DND-41 (cell line): ENCODE results near the gene MEPE.
A peak's percentile ranks its signal among the peaks of the same experiment; 100 is the strongest.
"Not testable (repeated sequence)": the region's sequence is repeated elsewhere in the genome, so short reads cannot be mapped to it uniquely, and the experiment has no call there.

ENCODE experiments used
- ATAC-seq: fragments of 200-7000 bp; cut with Tn5 transposase; 3 replicates; pipeline ENCODE4 v1.9.1; 2021; ENCODE audit warnings: low read depth; ENCODE audit not compliant: insufficient read depth
- DNase-seq: peaks from one replicate; pipeline ENCODE4 v3.0.0-alpha.2; 2020
- H2AFZ ChIP-seq: 2 replicates; pipeline ENCODE4 v1.6.0; 2012; ENCODE audit warnings: low read depth, low read length
- H3K27ac ChIP-seq: 2 replicates; pipeline ENCODE4 v1.5.1; 2012; ENCODE audit warnings: low read length, inconsistent platforms
- H3K27me3 ChIP-seq: fragments of 200-600 bp; sonication (generic); 2 replicates; pipeline ENCODE4 v1.6.0; 2012; ENCODE audit warnings: low read length, mild to moderate bottlenecking, inconsistent platforms; ENCODE audit not compliant: insufficient read depth, poor library complexity
- H3K36me3 ChIP-seq: 2 replicates; pipeline ENCODE4 v1.5.1; 2012; ENCODE audit warnings: low read length, inconsistent platforms; ENCODE audit not compliant: insufficient read depth
- H3K4me1 ChIP-seq: 2 replicates; pipeline ENCODE4 v1.5.1; 2012; ENCODE audit warnings: mild to moderate bottlenecking, low read length; ENCODE audit not compliant: insufficient read depth
- H3K4me2 ChIP-seq: 2 replicates; pipeline ENCODE4 v1.6.0; 2012; ENCODE audit warnings: mild to moderate bottlenecking, moderate library complexity, low read length, inconsistent platforms; ENCODE audit not compliant: insufficient read depth
- H3K4me3 ChIP-seq, 2 experiments: fragments of 200-600 bp in 1 of 2; shearing (Covaris generic) in 1 of 2; 2 replicates each; pipeline ENCODE4 v1.5.1; 2012 to 2016; ENCODE audit warnings: inconsistent platforms in 2 of 2, low read length in 2 of 2, mild to moderate bottlenecking in 2 of 2, low read depth in 1 of 2, moderate library complexity in 1 of 2
- H3K79me2 ChIP-seq: 2 replicates; pipeline ENCODE4 v1.6.0; 2012; ENCODE audit warnings: low read length, inconsistent platforms; ENCODE audit not compliant: insufficient read depth
- H3K9ac ChIP-seq: 2 replicates; pipeline ENCODE4 v1.6.0; 2012; ENCODE audit warnings: low read depth, mild to moderate bottlenecking, inconsistent platforms, low read length, moderate library complexity
- H3K9me3 ChIP-seq: 2 replicates; pipeline ENCODE4 v1.5.1; 2012; ENCODE audit warnings: low read length, moderate library complexity, mild to moderate bottlenecking, inconsistent platforms; ENCODE audit not compliant: insufficient read depth, severe bottlenecking
- H4K20me1 ChIP-seq: 2 replicates; pipeline ENCODE4 v1.6.0; 2012; ENCODE audit warnings: low read length; ENCODE audit not compliant: insufficient read depth
- EZH2 ChIP-seq: IDR thresholded peaks from 3 replicates; pipeline ENCODE4 v1.6.1; 2012; ENCODE audit warnings: borderline replicate concordance, low read depth, mild to moderate bottlenecking, moderate library complexity, low read length, inconsistent platforms; ENCODE audit not compliant: severe bottlenecking
- TF ChIP-seq, protein P1 (sequence below): IDR thresholded peaks from 2 replicates; pipeline ENCODE4 v1.5.1; 2012; ENCODE audit warnings: borderline replicate concordance, low read length, moderate library complexity, mild to moderate bottlenecking; ENCODE audit not compliant: poor library complexity, severe bottlenecking; ENCODE audit errors: extremely low read depth

MEPE gene

GRCh38 chr4:87884976-87885549 lies 52.3 kb downstream of the MEPE start:
- Histone ChIP-seq H3K9me3 (no peaks in the 10 kb centered on the region), H3K27me3 (peaks cover 5% of the 10 kb centered on the region), H3K4me3 (no peak overlapping the region), H2AFZ (no peak overlapping the region), H3K9ac (no peak overlapping the region), H3K27ac (no peak overlapping the region), H3K36me3 (no peaks in the 10 kb centered on the region), H3K4me2 (no peak overlapping the region), H4K20me1 (no peaks in the 10 kb centered on the region), H3K79me2 (no peaks in the 10 kb centered on the region), H3K4me1 (no peaks in the 10 kb centered on the region)
- no peak for DNase-seq
- TF ChIP-seq, protein P1, sequence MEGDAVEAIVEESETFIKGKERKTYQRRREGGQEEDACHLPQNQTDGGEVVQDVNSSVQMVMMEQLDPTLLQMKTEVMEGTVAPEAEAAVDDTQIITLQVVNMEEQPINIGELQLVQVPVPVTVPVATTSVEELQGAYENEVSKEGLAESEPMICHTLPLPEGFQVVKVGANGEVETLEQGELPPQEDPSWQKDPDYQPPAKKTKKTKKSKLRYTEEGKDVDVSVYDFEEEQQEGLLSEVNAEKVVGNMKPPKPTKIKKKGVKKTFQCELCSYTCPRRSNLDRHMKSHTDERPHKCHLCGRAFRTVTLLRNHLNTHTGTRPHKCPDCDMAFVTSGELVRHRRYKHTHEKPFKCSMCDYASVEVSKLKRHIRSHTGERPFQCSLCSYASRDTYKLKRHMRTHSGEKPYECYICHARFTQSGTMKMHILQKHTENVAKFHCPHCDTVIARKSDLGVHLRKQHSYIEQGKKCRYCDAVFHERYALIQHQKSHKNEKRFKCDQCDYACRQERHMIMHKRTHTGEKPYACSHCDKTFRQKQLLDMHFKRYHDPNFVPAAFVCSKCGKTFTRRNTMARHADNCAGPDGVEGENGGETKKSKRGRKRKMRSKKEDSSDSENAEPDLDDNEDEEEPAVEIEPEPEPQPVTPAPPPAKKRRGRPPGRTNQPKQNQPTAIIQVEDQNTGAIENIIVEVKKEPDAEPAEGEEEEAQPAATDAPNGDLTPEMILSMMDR: no peak
- TF ChIP-seq EZH2: no peak
- ATAC-seq: no peak

- Histone ChIP-seq H3K4me3 (no peak overlapping the region), H3K79me2 (no peaks in the 10 kb centered on the region), H3K9ac (no peak overlapping the region), H3K36me3 (no peaks in the 10 kb centered on the region), H2AFZ (no peak overlapping the region), H3K4me2 (no peak overlapping the region), H3K4me1 (no peaks in the 10 kb centered on the region), H3K9me3 (no peaks in the 10 kb centered on the region), H3K27me3 (peaks cover 5% of the 10 kb centered on the region), H3K27ac (no peak overlapping the region), H4K20me1 (no peaks in the 10 kb centered on the region)
- TF ChIP-seq, protein P1: no peak
- TF ChIP-seq EZH2: no peak
- ATAC-seq (no peak), DNase-seq (no peak)
Measured at GRCh38 chr4:87886083-87886482, 53.3 kb downstream of the MEPE start.

GRCh38 chr4:87890753-87891152 lies 58.0 kb downstream of the MEPE start:
- not testable (repeated sequence) for H3K79me2 ChIP-seq, H3K27ac ChIP-seq, DNase-seq, H3K4me1 ChIP-seq, H3K4me3 ChIP-seq, H3K36me3 ChIP-seq, H2AFZ ChIP-seq, H3K27me3 ChIP-seq, H3K4me2 ChIP-seq, ATAC-seq, H3K9ac ChIP-seq, H3K9me3 ChIP-seq, H4K20me1 ChIP-seq

DNA sequence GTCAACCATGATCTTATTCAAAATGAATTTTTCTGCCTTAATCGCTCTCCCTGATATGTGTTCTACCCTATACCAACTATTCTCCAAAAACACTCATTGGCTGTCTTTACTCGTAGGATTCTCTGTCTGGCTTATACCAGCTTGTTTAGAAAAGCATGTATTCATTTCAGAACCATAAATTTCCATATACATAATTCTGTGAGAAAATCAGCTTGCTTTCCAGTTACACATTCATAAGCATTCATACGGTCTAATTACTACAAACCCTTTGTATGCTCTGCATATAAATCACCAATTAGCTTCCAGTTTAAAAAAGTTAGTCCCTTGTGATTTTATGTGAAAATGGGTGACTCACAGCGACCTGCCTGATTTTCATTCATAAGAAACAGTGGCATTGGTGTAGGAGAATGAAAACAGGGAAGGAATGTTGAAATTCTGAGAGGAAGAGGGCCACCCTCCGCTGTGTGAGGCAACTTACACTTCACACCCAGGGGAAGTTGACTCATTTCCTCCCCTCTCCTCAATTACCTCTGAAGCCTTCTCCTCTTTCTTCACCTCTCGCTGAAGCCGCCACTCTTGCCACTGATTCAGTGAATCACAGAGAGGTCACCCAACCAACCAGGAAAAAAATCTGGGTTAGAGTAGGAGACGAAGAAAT lies 63.3 kb downstream of the MEPE start:
- peak; percentile 72 for ATAC-seq
- H3K4me2 ChIP-seq: no peak overlapping the region

More for the DNA sequence above, 63.3 kb downstream of the MEPE start:
- Histone ChIP-seq H3K4me3 (no peak overlapping the region), H3K79me2 (no peaks in the 10 kb centered on the region), H3K9me3 (no peaks in the 10 kb centered on the region), H3K27me3 (no peaks in the 10 kb centered on the region), H2AFZ (no peak overlapping the region), H3K36me3 (no peaks in the 10 kb centered on the region), H3K27ac (no peak overlapping the region), H3K4me1 (no peaks in the 10 kb centered on the region), H3K9ac (no peak overlapping the region), H4K20me1 (no peaks in the 10 kb centered on the region)
- peak; percentile 13 for DNase-seq
- no peak for TF ChIP-seq EZH2
- TF ChIP-seq, protein P1: no peak
